OCI-LY1 (cell line): ENCODE results near the gene SATB1.

Experiments used
- H2AFZ ChIP-seq: fragments of 200-600 bp; sonication (generic), shearing (Covaris generic); 2 replicates; pipeline ENCODE4 v1.6.0; 2014; ENCODE audit warnings: antibody characterized with exemption, mild to moderate bottlenecking, low read length
- H3F3A ChIP-seq: fragments of 200-600 bp; sonication (generic), shearing (Covaris generic); 2 replicates; pipeline ENCODE4 v1.6.0; 2014; ENCODE audit warnings: mild to moderate bottlenecking, antibody characterized with exemption, low read length, moderate library complexity; ENCODE audit not compliant: insufficient read depth
- H3K27ac ChIP-seq: fragments of 200-600 bp; sonication (generic); 2 replicates; pipeline ENCODE4 v1.5.1; 2014; ENCODE audit warnings: low read length, mixed run types, mild to moderate bottlenecking, low read depth; ENCODE audit not compliant: poor library complexity, severe bottlenecking
- H3K27me3 ChIP-seq: fragments of 200-600 bp; sonication (generic); 2 replicates; pipeline ENCODE4 v1.6.0; 2014; ENCODE audit warnings: antibody characterized with exemption, mild to moderate bottlenecking, low read length, moderate library complexity; ENCODE audit not compliant: insufficient read depth
- H3K36me3 ChIP-seq: fragments of 200-600 bp; sonication (generic); 2 replicates; pipeline ENCODE4 v1.6.1; 2014; ENCODE audit warnings: mild to moderate bottlenecking, antibody characterized with exemption, low read length, moderate library complexity, mixed read lengths; ENCODE audit not compliant: insufficient read depth
- H3K4me1 ChIP-seq: fragments of 200-600 bp; sonication (generic); 2 replicates; pipeline ENCODE4 v1.5.1; 2014; ENCODE audit warnings: mild to moderate bottlenecking, low read length, moderate library complexity; ENCODE audit not compliant: insufficient read depth, severe bottlenecking
- H3K4me2 ChIP-seq: fragments of 200-600 bp; sonication (generic), shearing (Covaris generic); 2 replicates; pipeline ENCODE4 v1.6.1; 2014; ENCODE audit warnings: low read length
- H3K4me3 ChIP-seq: fragments of 200-600 bp; sonication (generic); 2 replicates; pipeline ENCODE4 v1.5.1; 2014; ENCODE audit warnings: low read length, low read depth, mild to moderate bottlenecking, mixed read lengths; ENCODE audit not compliant: poor library complexity, severe bottlenecking
- H3K79me2 ChIP-seq: fragments of 200-600 bp; shearing (Covaris generic); 2 replicates; pipeline ENCODE4 v1.6.1; 2016; ENCODE audit warnings: mixed run types, low read length, mixed read lengths; ENCODE audit not compliant: insufficient read depth
- H3K9ac ChIP-seq: fragments of 200-600 bp; sonication (generic), shearing (Covaris generic); 2 replicates; pipeline ENCODE4 v1.6.1; 2014; ENCODE audit warnings: mild to moderate bottlenecking, low read length, mixed read lengths
- H3K9me2 ChIP-seq: fragments of 200-600 bp; sonication (generic), shearing (Covaris generic); 2 replicates; pipeline ENCODE4 v1.6.1; 2014; ENCODE audit warnings: low read depth, mild to moderate bottlenecking, low read length, mixed read lengths
- H3K9me3 ChIP-seq: fragments of 200-600 bp; shearing (Covaris generic); 2 replicates; pipeline ENCODE4 v1.6.1; 2014; ENCODE audit warnings: low read length, mixed read lengths
- H4K20me1 ChIP-seq: fragments of 200-600 bp; sonication (generic), shearing (Covaris generic); 2 replicates; pipeline ENCODE4 v1.6.0; 2016; ENCODE audit warnings: mild to moderate bottlenecking, low read length; ENCODE audit not compliant: insufficient read depth
- CTCF ChIP-seq: fragments of 200-600 bp; sonication (generic), shearing (Covaris generic); IDR thresholded peaks from 2 replicates; pipeline ENCODE4 v1.5.1; 2017; ENCODE audit warnings: mild to moderate bottlenecking, antibody characterized with exemption, low read length, moderate library complexity, mixed read lengths
- EZH2 ChIP-seq: fragments of 200-600 bp; sonication (generic), shearing (Covaris generic); IDR thresholded peaks from 2 replicates; pipeline ENCODE4 v1.8.0; 2017; ENCODE audit warnings: borderline replicate concordance, mixed run types, mild to moderate bottlenecking, antibody characterized with exemption, low read length, moderate library complexity, mixed read lengths

SATB1 gene

GRCh38 chr3:18349197-18349798 is 75.8 kb downstream of the SATB1 start:
- no peaks in the 10 kb centered on the region for H4K20me1 ChIP-seq
- H3K9me3 ChIP-seq: no peaks in the 10 kb centered on the region
- H3K9ac ChIP-seq: no peak overlapping the region
- no peaks in the 10 kb centered on the region for H3K4me1 ChIP-seq
- H3F3A ChIP-seq: no peaks in the 10 kb centered on the region
- peaks cover 4% of the 10 kb centered on the region; the same call in 1 of the 2 replicates for H3K36me3 ChIP-seq
- H3K27ac ChIP-seq: no peak overlapping the region
- TF ChIP-seq CTCF (no peak), EZH2 (no peak)
- no peaks in the 10 kb centered on the region for H3K9me2 ChIP-seq
- no peak overlapping the region for H2AFZ ChIP-seq
- no peaks in the 10 kb centered on the region for H3K27me3 ChIP-seq
- H3K4me2 ChIP-seq: no peak overlapping the region
- no peak overlapping the region for H3K4me3 ChIP-seq
- H3K79me2 ChIP-seq: no peaks in the 10 kb centered on the region

GRCh38 chr3:18346097-18346496 is 79.0 kb downstream of the SATB1 start:
- Histone ChIP-seq H3K27me3 (no peaks in the 10 kb centered on the region), H3K79me2 (no peaks in the 10 kb centered on the region), H3K4me1 (no peaks in the 10 kb centered on the region), H3K9me3 (no peaks in the 10 kb centered on the region), H3F3A (no peaks in the 10 kb centered on the region), H3K36me3 (peaks cover 4% of the 10 kb centered on the region; the same call in 1 of the 2 replicates), H3K9me2 (no peaks in the 10 kb centered on the region), H2AFZ (no peak overlapping the region), H3K27ac (no peak overlapping the region), H3K9ac (no peak overlapping the region), H3K4me2 (no peak overlapping the region), H4K20me1 (no peaks in the 10 kb centered on the region), H3K4me3 (no peak overlapping the region)
- TF ChIP-seq EZH2: no peak
- no peak for TF ChIP-seq CTCF

GRCh38 chr3:18345015-18345367 is 80.1 kb downstream of the SATB1 start:
- H4K20me1 ChIP-seq: no peaks in the 10 kb centered on the region
- TF ChIP-seq EZH2 (no peak), CTCF (no peak)
- no peaks in the 10 kb centered on the region for H3K79me2 ChIP-seq
- no peak overlapping the region for H3K4me3 ChIP-seq
- no peaks in the 10 kb centered on the region for H3K9me2 ChIP-seq
- H3K36me3 ChIP-seq: peaks cover 4% of the 10 kb centered on the region; the same call in 1 of the 2 replicates
- H3K27ac ChIP-seq: no peak overlapping the region
- H3K9me3 ChIP-seq: no peaks in the 10 kb centered on the region
- no peak overlapping the region for H2AFZ ChIP-seq
- H3F3A ChIP-seq: no peaks in the 10 kb centered on the region
- no peaks in the 10 kb centered on the region for H3K4me1 ChIP-seq
- no peak overlapping the region for H3K9ac ChIP-seq
- H3K27me3 ChIP-seq: no peaks in the 10 kb centered on the region
- no peak overlapping the region for H3K4me2 ChIP-seq
